BE2C (cell line): ENCODE results near the gene CDON.

Experiments
- DNase-seq: peaks from one replicate; pipeline ENCODE4 v3.0.0-alpha.2; 2020
- H3K27me3 ChIP-seq: fragments of 250-450 bp; sonication (Bioruptor Pico); 2 replicates; pipeline ENCODE4 v1.5.1; 2020; ENCODE audit warnings: mild to moderate bottlenecking
- H3K36me3 ChIP-seq: fragments of 250-450 bp; sonication (Bioruptor Pico); 2 replicates; pipeline ENCODE4 v1.5.1; 2020; ENCODE audit warnings: mild to moderate bottlenecking
- H3K4me1 ChIP-seq: fragments of 250-450 bp; sonication (Bioruptor Pico); 2 replicates; pipeline ENCODE4 v1.5.1; 2020
- H3K4me3 ChIP-seq: 2 replicates; pipeline ENCODE4 v1.5.1; 2011; ENCODE audit warnings: low read depth, low read length
- H3K9me3 ChIP-seq: fragments of 250-450 bp; sonication (Bioruptor Pico); 2 replicates; pipeline ENCODE4 v1.5.1; 2020
- TF ChIP-seq, protein P1 (sequence below): IDR thresholded peaks from 2 replicates; pipeline ENCODE4 v1.5.1; 2012; ENCODE audit warnings: mild to moderate bottlenecking, low read depth, low read length

Gene CDON

GRCh38 chr11:126063507-126063852, 814 bp upstream of the CDON start:
- peak overlapping the region; percentile 44 for H3K4me3 ChIP-seq
- H3K27me3 ChIP-seq = no peaks in the 10 kb centered on the region
- TF ChIP-seq, protein P1, sequence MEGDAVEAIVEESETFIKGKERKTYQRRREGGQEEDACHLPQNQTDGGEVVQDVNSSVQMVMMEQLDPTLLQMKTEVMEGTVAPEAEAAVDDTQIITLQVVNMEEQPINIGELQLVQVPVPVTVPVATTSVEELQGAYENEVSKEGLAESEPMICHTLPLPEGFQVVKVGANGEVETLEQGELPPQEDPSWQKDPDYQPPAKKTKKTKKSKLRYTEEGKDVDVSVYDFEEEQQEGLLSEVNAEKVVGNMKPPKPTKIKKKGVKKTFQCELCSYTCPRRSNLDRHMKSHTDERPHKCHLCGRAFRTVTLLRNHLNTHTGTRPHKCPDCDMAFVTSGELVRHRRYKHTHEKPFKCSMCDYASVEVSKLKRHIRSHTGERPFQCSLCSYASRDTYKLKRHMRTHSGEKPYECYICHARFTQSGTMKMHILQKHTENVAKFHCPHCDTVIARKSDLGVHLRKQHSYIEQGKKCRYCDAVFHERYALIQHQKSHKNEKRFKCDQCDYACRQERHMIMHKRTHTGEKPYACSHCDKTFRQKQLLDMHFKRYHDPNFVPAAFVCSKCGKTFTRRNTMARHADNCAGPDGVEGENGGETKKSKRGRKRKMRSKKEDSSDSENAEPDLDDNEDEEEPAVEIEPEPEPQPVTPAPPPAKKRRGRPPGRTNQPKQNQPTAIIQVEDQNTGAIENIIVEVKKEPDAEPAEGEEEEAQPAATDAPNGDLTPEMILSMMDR = no peak
- H3K9me3 ChIP-seq = no peaks in the 10 kb centered on the region
- no peaks in the 10 kb centered on the region for H3K36me3 ChIP-seq
- H3K4me1 ChIP-seq = peaks cover 4% of the 10 kb centered on the region
- DNase-seq = no peak

DNA sequence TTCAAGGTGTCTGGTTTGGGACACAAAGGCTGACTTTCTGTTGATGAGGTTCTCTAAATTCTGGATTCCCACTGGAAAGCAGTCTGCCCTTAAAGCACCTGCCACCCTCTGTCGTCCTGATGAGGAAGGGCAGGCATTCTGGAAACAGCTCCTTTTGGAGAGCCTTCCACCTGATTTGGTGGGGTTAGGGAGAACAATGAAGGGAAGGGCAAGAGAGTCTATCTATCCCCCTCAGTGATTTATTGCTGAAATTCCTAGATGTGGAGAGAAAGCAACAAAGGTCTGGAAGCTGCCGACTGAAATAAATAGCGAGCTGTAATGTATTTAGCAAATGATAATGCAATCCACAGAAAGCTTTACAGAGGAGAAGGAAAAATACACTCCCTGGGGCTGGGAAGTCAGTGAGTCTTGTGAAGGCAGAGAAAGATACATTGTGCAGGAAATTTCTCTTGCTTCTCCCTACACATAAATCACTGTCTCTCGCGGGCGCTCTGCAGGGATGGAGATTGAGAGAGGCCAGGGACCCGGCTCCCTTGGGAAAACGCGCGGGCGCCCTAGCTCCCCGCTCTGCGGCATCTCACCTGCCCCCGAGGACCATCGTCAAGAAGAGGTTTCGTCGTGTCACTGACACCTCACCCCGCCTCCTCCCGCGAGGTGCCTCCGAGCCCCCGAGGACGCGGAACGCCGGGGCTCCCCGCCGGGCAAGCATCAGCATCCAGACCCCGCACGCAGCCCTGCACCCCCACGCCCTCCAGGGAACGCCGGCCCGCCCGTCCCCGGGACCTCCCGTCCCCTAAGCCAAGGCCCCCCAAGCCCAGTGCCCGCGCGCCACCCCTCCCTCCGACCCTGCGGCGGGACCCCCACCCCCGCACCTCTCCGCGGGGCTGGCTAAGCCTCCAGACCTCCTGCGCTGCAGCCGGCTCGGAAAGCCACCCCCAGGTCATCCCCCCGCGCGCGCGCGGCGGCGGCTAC, 673 bp downstream of the CDON start:
- DNase-seq = peak; percentile 70
- H3K36me3 ChIP-seq = no peaks in the 10 kb centered on the region
- H3K9me3 ChIP-seq = no peaks in the 10 kb centered on the region
- peak overlapping the region; percentile 90 for H3K4me3 ChIP-seq
- peaks cover 6% of the 10 kb centered on the region for H3K4me1 ChIP-seq
- no peaks in the 10 kb centered on the region for H3K27me3 ChIP-seq
- TF ChIP-seq, protein P1 = peak; percentile 90

DNA sequence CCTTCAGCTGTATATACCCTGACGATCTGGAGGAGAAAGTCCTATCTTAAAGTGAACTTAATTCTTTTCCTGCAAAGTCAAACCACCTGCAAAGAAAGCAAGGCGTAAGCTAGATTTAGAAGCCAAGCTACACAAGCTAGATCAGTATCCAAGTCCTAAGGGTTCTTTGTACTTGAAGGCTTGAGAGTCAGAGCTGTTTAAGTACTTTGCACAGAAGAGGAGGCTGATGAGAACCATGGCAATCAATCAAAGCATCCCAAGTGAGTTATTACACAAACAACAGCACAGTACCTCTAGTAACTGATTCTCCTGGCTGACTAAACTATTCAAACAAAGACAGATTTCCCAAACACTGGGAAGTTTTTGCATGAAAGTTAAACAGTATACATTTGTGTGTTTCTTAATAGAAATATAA, 1.9 kb downstream of the CDON start:
- TF ChIP-seq, protein P1 = no peak
- H3K36me3 ChIP-seq = no peaks in the 10 kb centered on the region; the same call in none of the 2 replicates
- H3K4me1 ChIP-seq = peaks cover 6% of the 10 kb centered on the region
- no peak for DNase-seq
- peak overlapping the region; percentile 90 for H3K4me3 ChIP-seq
- no peaks in the 10 kb centered on the region for H3K27me3 ChIP-seq
- no peaks in the 10 kb centered on the region for H3K9me3 ChIP-seq

DNA sequence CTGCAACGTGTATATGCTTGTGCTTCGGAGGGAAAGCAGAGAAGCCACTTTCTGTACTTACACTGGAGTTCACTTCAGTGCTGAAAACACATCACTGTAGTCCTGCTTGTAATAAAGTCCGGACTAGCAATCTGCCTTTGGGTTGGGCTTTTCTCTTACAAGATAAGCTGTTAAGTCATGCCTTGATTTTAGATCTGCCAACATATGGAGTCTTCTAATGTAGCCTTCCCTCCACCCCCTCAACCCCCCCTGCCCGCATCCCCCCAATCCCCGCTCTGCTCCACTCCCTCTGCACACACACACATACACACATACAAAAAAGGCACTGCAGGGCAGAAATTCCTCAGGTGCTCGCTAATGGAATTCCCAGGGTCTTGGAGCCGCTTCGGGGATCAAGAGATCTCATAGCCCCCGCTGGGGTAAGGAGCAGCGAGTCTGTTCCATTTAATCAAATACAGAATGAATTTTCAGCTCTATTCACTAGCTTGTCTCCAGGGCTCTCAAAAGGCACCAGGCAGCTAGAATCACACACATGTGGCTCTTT, 3.4 kb downstream of the CDON start:
- TF ChIP-seq, protein P1 = no peak
- H3K4me1 ChIP-seq = peaks cover 6% of the 10 kb centered on the region
- no peak for DNase-seq
- peak overlapping the region; percentile 90 for H3K4me3 ChIP-seq
- no peaks in the 10 kb centered on the region for H3K27me3 ChIP-seq
- no peaks in the 10 kb centered on the region for H3K9me3 ChIP-seq
- H3K36me3 ChIP-seq = no peaks in the 10 kb centered on the region; the same call in none of the 2 replicates

- Histone ChIP-seq H3K27me3 (no peaks in the 10 kb centered on the region), H3K4me1 (peaks cover 9% of the 10 kb centered on the region), H3K4me3 (peak overlapping the region; percentile 90), H3K36me3 (no peaks in the 10 kb centered on the region; the same call in none of the 2 replicates), H3K9me3 (no peaks in the 10 kb centered on the region)
- TF ChIP-seq, protein P1 = no peak
- no peak for DNase-seq
Observed at GRCh38 chr11:126058105-126058874, 4.4 kb downstream of the CDON start.
